ENCODE data around the gene NDRG3. TPM values are rescaled to one million over a fixed set of nuclear protein-coding genes. Genes with fewer than 3 reads are reported as not detected.

The NDRG3 gene
- total and polyA plus RNA-seq, 10 of the 15 experiments (the other 5 are each of a cell fraction or from before 2014, with no cell fraction given) = 11.2 to 29.7 (median 14.9) TPM

DNA sequence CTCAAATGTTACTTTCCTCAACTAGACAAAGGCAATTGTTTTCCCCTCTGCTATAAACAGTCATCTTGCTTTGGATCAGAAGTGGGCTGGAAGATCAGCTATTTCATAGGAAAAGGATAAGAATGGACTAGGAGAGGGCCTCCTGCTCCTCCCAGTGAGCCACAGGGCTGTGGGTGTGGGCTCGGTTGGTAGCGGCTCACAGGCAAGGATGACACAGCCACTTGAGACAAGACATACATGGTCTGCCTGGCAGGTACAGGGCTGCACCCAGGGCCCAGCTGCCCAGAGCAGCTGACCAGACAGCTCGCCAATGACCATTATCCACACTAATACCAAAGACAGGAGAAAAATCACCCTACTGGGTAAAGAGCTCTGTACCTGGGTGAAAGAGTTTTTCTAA lies 90.9 kb downstream of the NDRG3 start:
- in situ Hi-C loops (cut with MboI) (no loop called here), intact Hi-C loops (cut with micrococcal nuclease; ENCODE audit: unreplicated experiment) (no loop called here)
- H3K4me3 ChIP-seq = no peak overlapping the region
- H3K4me1 ChIP-seq (ENCODE audit: control insufficient read depth, insufficient read depth, low read length) = no peaks in the 10 kb centered on the region
- DNase-seq (ENCODE audit: low read depth, low spot score) = no peak
- no peaks in the 10 kb centered on the region for H3K9me3 ChIP-seq (replicated peaks; ENCODE audit: control insufficient read depth, insufficient read depth, low read length)
- SMC1A ChIA-PET (ENCODE audit: uncharacterized antibody, unreplicated experiment) = interaction anchor here (0.8 to 1.3 kb wide), 4 partner anchors 8 to 134 kb away, joined by 3 to 4 read pairs (median 3); no protein-coding TSS in a partner anchor
- TF ChIP-seq, protein P1, sequence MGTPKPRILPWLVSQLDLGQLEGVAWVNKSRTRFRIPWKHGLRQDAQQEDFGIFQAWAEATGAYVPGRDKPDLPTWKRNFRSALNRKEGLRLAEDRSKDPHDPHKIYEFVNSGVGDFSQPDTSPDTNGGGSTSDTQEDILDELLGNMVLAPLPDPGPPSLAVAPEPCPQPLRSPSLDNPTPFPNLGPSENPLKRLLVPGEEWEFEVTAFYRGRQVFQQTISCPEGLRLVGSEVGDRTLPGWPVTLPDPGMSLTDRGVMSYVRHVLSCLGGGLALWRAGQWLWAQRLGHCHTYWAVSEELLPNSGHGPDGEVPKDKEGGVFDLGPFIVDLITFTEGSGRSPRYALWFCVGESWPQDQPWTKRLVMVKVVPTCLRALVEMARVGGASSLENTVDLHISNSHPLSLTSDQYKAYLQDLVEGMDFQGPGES (IDR thresholded peaks at IDR 0.05) = no peak
- TF ChIP-seq STAT1 (conservative IDR thresholded peaks at IDR 0.05) = no peak
- no peaks in the 10 kb centered on the region for H3K27me3 ChIP-seq (replicated peaks in 1 of 2; ENCODE audit: control insufficient read depth in 2 of 2, insufficient read depth in 2 of 2, low read length in 1 of 2)
- H3K9ac ChIP-seq (ENCODE audit: control insufficient read depth, insufficient read depth, low read length) = no peak overlapping the region
- no TSS peak for BruUV-seq (replicated peaks)
- no peak for FAIRE-seq
- CTCF ChIA-PET = interaction anchor here (0.6 to 1.4 kb wide), 6 partner anchors 10 to 389 kb away, joined by 3 to 5 read pairs (median 3); partner anchors contain the start of genes RAB5IF and SLA2
- H3K27ac ChIP-seq (ENCODE audit: control insufficient read depth, insufficient read depth) = no peak overlapping the region
- POLR2A ChIA-PET = interaction anchor here (0.5 kb wide), 1 partner anchor 841 kb away, joined by 3 read pairs; no protein-coding TSS in a partner anchor
- 95% methylated on average over 3 of the region's 3 CpGs for WGBS (ENCODE audit: insufficient coverage, insufficient replicate concordance, low lambda C conversion rate, missing lambda C conversion rate)
- no peaks in the 10 kb centered on the region for H4K20me1 ChIP-seq (ENCODE audit: control insufficient read depth, insufficient read depth)
- no peaks in the 10 kb centered on the region for H3K79me2 ChIP-seq (ENCODE audit: control insufficient read depth, insufficient read depth, low read length)
- RAD21 ChIA-PET (ENCODE audit: unreplicated experiment) = no interaction called here
- ATAC-seq = no peak
- no peak overlapping the region for H2AFZ ChIP-seq (ENCODE audit: control insufficient read depth, low read depth, low read length)
- H3K4me2 ChIP-seq (ENCODE audit: control insufficient read depth, insufficient read depth) = no peak overlapping the region
- peaks cover 2 to 3% of the 10 kb centered on the region in 2 experiments; a peak in 3 of 4 replicates for H3K36me3 ChIP-seq (ENCODE audit: control insufficient read depth in 2 of 2, insufficient read depth in 2 of 2, low read length in 1 of 2)

DNA sequence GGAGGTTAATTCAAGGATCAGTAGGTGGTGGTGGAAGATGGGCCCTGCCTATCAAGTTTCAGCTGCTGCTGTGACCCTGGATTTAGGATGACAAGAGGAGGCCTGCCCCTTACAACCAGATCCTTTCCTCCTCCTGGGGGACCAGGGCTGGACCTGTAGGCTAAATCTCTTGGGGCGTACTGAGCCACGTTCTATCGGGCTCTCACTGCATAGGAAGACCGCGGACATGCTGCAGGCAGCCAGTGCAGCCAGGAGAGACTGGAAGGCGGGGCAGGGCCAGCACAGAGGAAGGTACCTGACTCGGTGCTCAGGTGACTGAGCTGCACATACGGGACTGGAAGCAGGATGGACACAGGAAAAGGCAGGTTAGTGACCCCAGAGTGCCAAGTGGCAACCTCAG lies 91.4 kb downstream of the NDRG3 start:
- WGBS (ENCODE audit: insufficient coverage, insufficient replicate concordance, low lambda C conversion rate, missing lambda C conversion rate) = 89% methylated on average over 8 of the region's 8 CpGs
- SMC1A ChIA-PET (ENCODE audit: uncharacterized antibody, unreplicated experiment) = interaction anchor here (0.8 kb wide), 1 partner anchor 133 kb away, joined by 3 read pairs; no protein-coding TSS in a partner anchor
- H3K36me3 ChIP-seq (ENCODE audit: control insufficient read depth in 2 of 2, insufficient read depth in 2 of 2, low read length in 1 of 2) = peaks cover 2 to 3% of the 10 kb centered on the region in 2 experiments; a peak in 3 of 4 replicates
- H3K27ac ChIP-seq (ENCODE audit: control insufficient read depth, insufficient read depth) = no peak overlapping the region
- POLR2A ChIA-PET = no interaction called here
- CTCF ChIA-PET = interaction anchor here (1.0 to 1.4 kb wide), 4 partner anchors 9 to 265 kb away, joined by 3 to 5 read pairs (median 4); partner anchors contain the start of genes RAB5IF and SLA2
- TF ChIP-seq, protein P2, sequence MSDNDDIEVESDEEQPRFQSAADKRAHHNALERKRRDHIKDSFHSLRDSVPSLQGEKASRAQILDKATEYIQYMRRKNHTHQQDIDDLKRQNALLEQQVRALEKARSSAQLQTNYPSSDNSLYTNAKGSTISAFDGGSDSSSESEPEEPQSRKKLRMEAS (IDR thresholded peaks at IDR 0.05; ENCODE audit: low read depth, low read length) = no peak
- TF ChIP-seq YY1 (IDR thresholded peaks at IDR 0.05; ENCODE audit: low read depth, low read length) = no peak
- no peaks in the 10 kb centered on the region for H3K79me2 ChIP-seq (ENCODE audit: control insufficient read depth, insufficient read depth, low read length)
- BruUV-seq (replicated peaks) = no TSS peak
- no peaks in the 10 kb centered on the region for H3K27me3 ChIP-seq (replicated peaks in 1 of 2; ENCODE audit: control insufficient read depth in 2 of 2, insufficient read depth in 2 of 2, low read length in 1 of 2)
- no peak overlapping the region for H3K4me2 ChIP-seq (ENCODE audit: control insufficient read depth, insufficient read depth)
- no peaks in the 10 kb centered on the region for H3K4me1 ChIP-seq (ENCODE audit: control insufficient read depth, insufficient read depth, low read length)
- DNase-seq (ENCODE audit: low read depth, low spot score) = no peak
- no peak for FAIRE-seq
- no peak overlapping the region for H2AFZ ChIP-seq (ENCODE audit: control insufficient read depth, low read depth, low read length)
- H3K9me3 ChIP-seq (replicated peaks; ENCODE audit: control insufficient read depth, insufficient read depth, low read length) = no peaks in the 10 kb centered on the region
- intact Hi-C loops (cut with micrococcal nuclease; ENCODE audit: unreplicated experiment) (no loop called here), in situ Hi-C loops (cut with MboI) (no loop called here)
- RAD21 ChIA-PET (ENCODE audit: unreplicated experiment) = no interaction called here
- ATAC-seq = no peak
- H3K4me3 ChIP-seq = no peak overlapping the region
- no peak overlapping the region for H3K9ac ChIP-seq (ENCODE audit: control insufficient read depth, insufficient read depth, low read length)
- no peaks in the 10 kb centered on the region for H4K20me1 ChIP-seq (ENCODE audit: control insufficient read depth, insufficient read depth)
